SK-N-SH (cell line): ENCODE results near the gene CNTNAP2. TPM values are rescaled to one million over a fixed set of nuclear protein-coding genes. Genes with fewer than 3 reads are reported as not detected.

Source experiments
- CTCF ChIA-PET: fragments of 300-600, 350-600 bp; formaldehyde crosslinking; extraction: SDS; loops from one replicate; lab custom pipeline; 2021; lab: Yijun Ruan, JAX
- POLR2A ChIA-PET: fragments of 350-600 bp; sonication (Branson Sonifier 250); formaldehyde crosslinking; extraction: SDS; loops from one replicate; lab custom pipeline; 2020; ENCODE audit warnings: antibody characterized with exemption, inconsistent platforms; lab: Yijun Ruan, JAX
- DNase-seq: peaks from one replicate; pipeline ENCODE4 v3.0.0; 2012
- H2AFZ ChIP-seq: fragments of 200-600 bp; sonication (generic); 2 replicates; pipeline ENCODE4 v1.8.1; 2016; ENCODE audit warnings: antibody characterized with exemption, mild to moderate bottlenecking, low read depth
- H3F3A ChIP-seq: fragments of 200-600 bp; sonication (generic); replicated peaks from 2 replicates; pipeline ENCODE3; 2016; ENCODE audit warnings: antibody characterized with exemption, mild to moderate bottlenecking; ENCODE audit not compliant: insufficient read depth
- H3K27ac ChIP-seq, 2 experiments: fragments of 200-500 bp in 1 of 2; fragments of 200-600 bp in 1 of 2; sonication (Bioruptor generic) in 1 of 2; sonication (generic), shearing (Covaris generic) in 1 of 2; 2 replicates each; pipeline versions ENCODE4 v1.5.1 to v1.6.1; 2014 to 2016; ENCODE audit warnings: low read depth in 2 of 2, inconsistent platforms in 1 of 2, low read length in 1 of 2, mild to moderate bottlenecking in 1 of 2, mixed read lengths in 1 of 2
- H3K27me3 ChIP-seq: fragments of 200-600 bp; sonication (generic), shearing (Covaris generic); 2 replicates; pipeline ENCODE4 v1.6.1; 2016; ENCODE audit warnings: mixed run types; ENCODE audit not compliant: insufficient read depth
- H3K36me3 ChIP-seq, 2 experiments: fragments of 200-500 bp in 1 of 2; fragments of 200-600 bp in 1 of 2; sonication (Bioruptor generic) in 1 of 2; sonication (generic) in 1 of 2; replicated peaks in 1 of 2; 2 replicates each; pipeline versions ENCODE3 to v1.5.1; 2014 to 2016; ENCODE audit warnings: low read length in 1 of 2, mild to moderate bottlenecking in 1 of 2; ENCODE audit not compliant: insufficient read depth in 2 of 2, control insufficient read depth in 1 of 2
- H3K4me1 ChIP-seq, 2 experiments: fragments of 200-500 bp in 1 of 2; fragments of 200-600 bp in 1 of 2; sonication (Bioruptor generic) in 1 of 2; sonication (generic), shearing (Covaris generic) in 1 of 2; 2 replicates each; pipeline versions ENCODE4 v1.5.1 to v1.6.1; 2014 to 2016; ENCODE audit warnings: low read depth in 1 of 2, low read length in 1 of 2, mixed run types in 1 of 2; ENCODE audit not compliant: insufficient read depth in 2 of 2, control insufficient read depth in 1 of 2
- H3K4me2 ChIP-seq: fragments of 200-600 bp; sonication (generic), shearing (Covaris generic); 2 replicates; pipeline ENCODE4 v1.6.1; 2017; ENCODE audit warnings: mixed run types
- H3K4me3 ChIP-seq, 2 experiments: fragments of 200-500 bp in 1 of 2; fragments of 200-600 bp in 1 of 2; sonication (Bioruptor generic) in 1 of 2; sonication (generic), shearing (Covaris generic) in 1 of 2; 2 replicates each; pipeline versions ENCODE4 v1.5.1 to v1.8.1; 2014 to 2016; ENCODE audit warnings: low read depth in 2 of 2, inconsistent platforms in 1 of 2, low read length in 1 of 2, mild to moderate bottlenecking in 1 of 2, mixed read lengths in 1 of 2, moderate library complexity in 1 of 2
- H3K79me2 ChIP-seq: fragments of 200-600 bp; sonication (generic); 2 replicates; pipeline ENCODE4 v1.8.1; 2017; ENCODE audit warnings: mild to moderate bottlenecking; ENCODE audit not compliant: insufficient read depth
- H3K9ac ChIP-seq: fragments of 200-600 bp; sonication (generic); 2 replicates; pipeline ENCODE4 v1.6.1; 2017; ENCODE audit warnings: mixed run types
- H3K9me2 ChIP-seq: fragments of 200-600 bp; sonication (generic); 2 replicates; pipeline ENCODE4 v1.6.1; 2017; ENCODE audit warnings: mixed run types
- H3K9me3 ChIP-seq: fragments of 200-600 bp; sonication (generic); 2 replicates; pipeline ENCODE4 v1.6.1; 2017; ENCODE audit warnings: mixed run types, mild to moderate bottlenecking, moderate library complexity
- H4K20me1 ChIP-seq: fragments of 200-600 bp; sonication (generic); 2 replicates; pipeline ENCODE4 v1.6.1; 2017; ENCODE audit warnings: mild to moderate bottlenecking, mixed run types; ENCODE audit not compliant: insufficient read depth
- ELF1 ChIP-seq: IDR thresholded peaks from 2 replicates; pipeline ENCODE4 v1.4.0; 2012
- FOSL2 ChIP-seq: IDR thresholded peaks from 2 replicates; pipeline ENCODE4 v1.4.0; 2012; ENCODE audit warnings: low read depth, mild to moderate bottlenecking, moderate library complexity, borderline replicate concordance
- FOXJ3 ChIP-seq: sonication (generic); formaldehyde crosslinking; IDR thresholded peaks from 2 replicates; pipeline ENCODE4 v1.5.1; 2020; ENCODE audit warnings: mild to moderate bottlenecking, missing genetic modification reagents
- GATA2 ChIP-seq: sonication (generic); formaldehyde crosslinking; IDR thresholded peaks from 2 replicates; pipeline ENCODE4 v1.5.0; 2020; ENCODE audit warnings: mild to moderate bottlenecking, missing genetic modification reagents
- MAX ChIP-seq: IDR thresholded peaks from 2 replicates; pipeline ENCODE4 v1.4.0; 2012; ENCODE audit warnings: low read depth
- NFIC ChIP-seq: IDR thresholded peaks from 2 replicates; pipeline ENCODE4 v1.4.0; 2012; ENCODE audit warnings: borderline replicate concordance
- NRF1 ChIP-seq: IDR thresholded peaks from 2 replicates; pipeline ENCODE4 v1.6.1; 2012; ENCODE audit warnings: low read depth, mild to moderate bottlenecking, low read length
- RAD21 ChIP-seq: IDR thresholded peaks from 2 replicates; pipeline ENCODE4 v1.6.1; 2012; ENCODE audit warnings: mild to moderate bottlenecking, low read length
- RCOR1 ChIP-seq: fragments of 150-350 bp; IDR thresholded peaks from 2 replicates; pipeline ENCODE4 v1.6.1; 2017; ENCODE audit warnings: antibody characterized with exemption, low read length
- REST ChIP-seq: IDR thresholded peaks from 2 replicates; pipeline ENCODE4 v1.6.1; 2012; ENCODE audit warnings: mild to moderate bottlenecking, low read depth, low read length, moderate library complexity
- USF2 ChIP-seq: fragments of 150-350 bp; IDR thresholded peaks from 2 replicates; pipeline ENCODE4 v1.6.1; 2017; ENCODE audit warnings: antibody characterized with exemption, low read length, low read depth, borderline replicate concordance
- YY1 ChIP-seq: IDR thresholded peaks from 2 replicates; pipeline ENCODE4 v1.4.0; 2012; ENCODE audit warnings: low read depth, mild to moderate bottlenecking
- WGBS: methylation state at CpG from one replicate; pipeline ENCODE4 v1.1.6; 2017; ENCODE audit warnings: low lambda C conversion rate; 5-methylcytosine and 5-hydroxymethylcytosine counted together
- polyA plus RNA-seq, 3 experiments: library from polyadenylated mRNA; depleted of rRNA; stranded (reverse); fragments of >200 nt; gene quantifications; 2 replicates each; pipeline ENCODE4 v1.2.3, GENCODE V29; 2012

The CNTNAP2 gene
- polyA plus RNA-seq, 1 of the 3 experiments (the other 2 are of a cell fraction): 3.4 TPM

- Histone ChIP-seq H3K4me3 (no peak overlapping the region), H2AFZ (no peak overlapping the region), H3K9me3 (no peaks in the 10 kb centered on the region), H3K9me2 (no peaks in the 10 kb centered on the region), H3F3A (no peaks in the 10 kb centered on the region), H3K4me2 (no peak overlapping the region), H3K9ac (no peak overlapping the region), H3K27me3 (no peaks in the 10 kb centered on the region), H4K20me1 (no peaks in the 10 kb centered on the region), H3K27ac (no peak overlapping the region), H3K79me2 (no peaks in the 10 kb centered on the region), H3K36me3 (no peaks in the 10 kb centered on the region), H3K4me1 (peaks cover 0 to 2% of the 10 kb centered on the region in 2 experiments; a peak in 1 of 4 replicates)
- DNase-seq: no peak
- ChIA-PET CTCF (no interaction called here), POLR2A (no interaction called here)
- WGBS: 54% methylated on average over 2 of the region's 2 CpGs
- TF ChIP-seq YY1 (no peak), MAX (no peak), REST (no peak), RCOR1 (no peak), FOXJ3 (CRISPR knock-in tag) (no peak), NFIC (no peak), ELF1 (no peak), FOSL2 (no peak), GATA2 (CRISPR knock-in tag) (no peak)
These were observed 931.1 kb downstream of the CNTNAP2 start for GRCh38 chr7:147047696-147048095.

GRCh38 chr7:147048864-147049263, 932.3 kb downstream of the CNTNAP2 start:
- Histone ChIP-seq H3K4me2 (no peak overlapping the region), H3K36me3 (no peaks in the 10 kb centered on the region), H3K9me3 (no peaks in the 10 kb centered on the region), H3K4me3 (no peak overlapping the region), H3K4me1 (peaks cover 0 to 2% of the 10 kb centered on the region in 2 experiments; a peak in 1 of 4 replicates), H3K27me3 (no peaks in the 10 kb centered on the region), H3K9me2 (no peaks in the 10 kb centered on the region), H3F3A (no peaks in the 10 kb centered on the region), H2AFZ (no peak overlapping the region), H3K9ac (no peak overlapping the region), H4K20me1 (no peaks in the 10 kb centered on the region), H3K79me2 (no peaks in the 10 kb centered on the region), H3K27ac (no peak overlapping the region)
- 62% methylated on average over 5 of the region's 5 CpGs for WGBS
- TF ChIP-seq ELF1 (no peak), NRF1 (no peak), RAD21 (no peak), USF2 (no peak)
- ChIA-PET POLR2A (no interaction called here), CTCF (no interaction called here)
- DNase-seq: no peak
